CD4-positive, alpha-beta T cell treated with Interleukin-15 for 1 hour (primary cell): ENCODE results near the gene AHRR.
"Not testable (repeated sequence)": the region's sequence is repeated elsewhere in the genome, so short reads cannot be mapped to it uniquely, and the experiment has no call there.

Experiments
- DNase-seq: peaks from one replicate; pipeline ENCODE4 v3.0.0-alpha.2; 2020

Gene AHRR

GRCh38 chr5:380701-381309 is 59.3 kb downstream of the AHRR start:
- DNase-seq = no peak

GRCh38 chr5:383066-383465 is 61.6 kb downstream of the AHRR start:
- DNase-seq = no peak

- no peak for DNase-seq
Observed at GRCh38 chr5:383621-384020, 62.1 kb downstream of the AHRR start.

GRCh38 chr5:384576-384975 is 63.1 kb downstream of the AHRR start:
- DNase-seq = not testable (repeated sequence)

- DNase-seq = no peak
Observed at GRCh38 chr5:385321-385720, 63.8 kb downstream of the AHRR start.

- no peak for DNase-seq
Observed at GRCh38 chr5:386432-387341, 65.2 kb downstream of the AHRR start.

GRCh38 chr5:387491-388265 is 66.2 kb downstream of the AHRR start:
- no peak for DNase-seq

GRCh38 chr5:388266-389196 is 67.0 kb downstream of the AHRR start:
- DNase-seq = no peak

GRCh38 chr5:389197-389821 is 67.8 kb downstream of the AHRR start:
- DNase-seq = no peak

GRCh38 chr5:389891-390622 is 68.5 kb downstream of the AHRR start:
- DNase-seq = no peak

- no peak for DNase-seq
Observed at GRCh38 chr5:390623-391491, 69.3 kb downstream of the AHRR start.

GRCh38 chr5:392431-392988 is 71.0 kb downstream of the AHRR start:
- peak; percentile 69 for DNase-seq

- DNase-seq = no peak
Observed at GRCh38 chr5:393846-394275, 72.3 kb downstream of the AHRR start.

GRCh38 chr5:394671-395155 is 73.2 kb downstream of the AHRR start:
- DNase-seq = no peak

- no peak for DNase-seq
Observed at GRCh38 chr5:395156-395920, 73.8 kb downstream of the AHRR start.

GRCh38 chr5:395921-396530 is 74.5 kb downstream of the AHRR start:
- no peak for DNase-seq

GRCh38 chr5:396531-396961 is 75.0 kb downstream of the AHRR start:
- DNase-seq = no peak

GRCh38 chr5:398141-398474 is 76.6 kb downstream of the AHRR start:
- DNase-seq = not testable (repeated sequence)
